B cell (primary cell): ENCODE results near the gene TMEM43. TPM values are rescaled to one million over a fixed set of nuclear protein-coding genes. Genes with fewer than 3 reads are reported as not detected.

Experiments used
- ATAC-seq: fragments of 200-7000 bp; cut with Tn5 transposase; one replicate; pipeline ENCODE4 v1.10.0; 2021; ENCODE audit warnings: low read depth, mild to moderate bottlenecking, moderate number of reproducible peaks, moderate library complexity
- CTCF ChIA-PET: fragments of 350-600 bp; sonication (Branson Sonifier 250); formaldehyde crosslinking; loops from one replicate; lab custom pipeline; 2021; ENCODE audit warnings: antibody characterized with exemption, inconsistent platforms; lab: Charles Lee
- POLR2A ChIA-PET: fragments of 350-600 bp; sonication (Branson Sonifier 250); formaldehyde crosslinking; loops from one replicate; lab custom pipeline; 2021; ENCODE audit warnings: antibody characterized with exemption; lab: Charles Lee
- DNase-seq: peaks from one replicate; pipeline ENCODE4 v3.0.0; 2013
- H2AFZ ChIP-seq: 2 replicates; pipeline ENCODE4 v1.6.1; 2012; ENCODE audit warnings: mild to moderate bottlenecking, low read depth, low read length; ENCODE audit not compliant: insufficient read depth, poor library complexity, severe bottlenecking
- H3K27ac ChIP-seq, 2 donors: 1 replicate in 1 of 2; 2 replicates in 1 of 2; pipeline ENCODE4 v1.5.1; 2012 to 2013; ENCODE audit warnings: low read length in 2 of 2, mild to moderate bottlenecking in 2 of 2, moderate library complexity in 1 of 2
- H3K27me3 ChIP-seq, 4 experiments: fragments of 200-600 bp in 1 of 4; sonication (generic) in 1 of 4; replicated peaks in 1 of 4; 1 replicate in 2 of 4; 2 replicates in 2 of 4; pipeline versions ENCODE4 v1.6.1 to v1.7.0; 2013 to 2016; ENCODE audit warnings: low read length in 3 of 4, mild to moderate bottlenecking in 2 of 4, mixed read lengths in 1 of 4, moderate library complexity in 1 of 4; ENCODE audit not compliant: insufficient read depth in 4 of 4, control insufficient read depth in 3 of 4; ENCODE audit errors: control extremely low read depth in 1 of 4
- H3K36me3 ChIP-seq, 2 experiments: replicated peaks in 1 of 2; 1 replicate in 1 of 2; 2 replicates in 1 of 2; pipeline versions ENCODE4 v1.6.1 to v1.7.1; 2013; ENCODE audit warnings: low read length in 1 of 2; ENCODE audit not compliant: insufficient read depth in 2 of 2, control insufficient read depth in 1 of 2; ENCODE audit errors: control extremely low read depth in 1 of 2, extremely low read depth in 1 of 2
- H3K4me1 ChIP-seq, 2 donors: fragments of 200-600 bp in 1 of 2; sonication (generic) in 1 of 2; 1 replicate in 1 of 2; 2 replicates in 1 of 2; pipeline versions ENCODE4 v1.5.1 to v1.6.1; 2013 to 2017; ENCODE audit warnings: low read length in 2 of 2; ENCODE audit not compliant: control insufficient read depth in 2 of 2, insufficient read depth in 2 of 2
- H3K4me2 ChIP-seq: replicated peaks from 2 replicates; pipeline ENCODE3; 2012; ENCODE audit warnings: mild to moderate bottlenecking, low read depth, low read length; ENCODE audit not compliant: poor library complexity, severe bottlenecking
- H3K4me3 ChIP-seq, 5 experiments: fragments of 200-600 bp in 1 of 5; sonication (generic) in 1 of 5; 1 replicate in 3 of 5; 2 replicates in 2 of 5; pipeline versions ENCODE4 v1.5.1 to v1.7.0; 2011 to 2016; ENCODE audit warnings: low read length in 4 of 5, mild to moderate bottlenecking in 4 of 5, low read depth in 2 of 5, control low read depth in 1 of 5, moderate library complexity in 1 of 5; ENCODE audit not compliant: insufficient read depth in 1 of 5; ENCODE audit errors: control extremely low read depth in 1 of 5, extremely low read depth in 1 of 5
- H3K79me2 ChIP-seq: fragments of 200-600 bp; sonication (generic); one replicate; pipeline ENCODE4 v1.6.0; 2016; ENCODE audit warnings: low read length; ENCODE audit not compliant: control insufficient read depth, insufficient read depth
- H3K9ac ChIP-seq: fragments of 200-600 bp; sonication (generic); 2 replicates; pipeline ENCODE4 v1.6.1; 2017; ENCODE audit warnings: mild to moderate bottlenecking, low read length, moderate library complexity
- H3K9me3 ChIP-seq, 3 donors: one replicate each; pipeline versions ENCODE4 v1.6.1 to v1.7.1; 2013; ENCODE audit warnings: low read length in 2 of 3; ENCODE audit not compliant: control insufficient read depth in 2 of 3, insufficient read depth in 1 of 3; ENCODE audit errors: control extremely low read depth in 1 of 3
- H4K20me1 ChIP-seq: 2 replicates; pipeline ENCODE4 v1.6.0; 2012; ENCODE audit warnings: mild to moderate bottlenecking, low read length; ENCODE audit not compliant: insufficient read depth, control insufficient read depth, poor library complexity, severe bottlenecking
- H3K27ac Mint-ChIP-seq: one replicate; pipeline ENCODE4 v1.8.0; 2021; ENCODE audit warnings: mixed read lengths
- H3K27me3 Mint-ChIP-seq: one replicate; pipeline ENCODE4 v1.8.0; 2021; ENCODE audit warnings: mixed read lengths
- H3K4me1 Mint-ChIP-seq: one replicate; pipeline ENCODE4 v1.8.0; 2021; ENCODE audit warnings: mixed read lengths
- H3K4me3 Mint-ChIP-seq: one replicate; pipeline ENCODE4 v1.8.0; 2021; ENCODE audit warnings: mixed read lengths
- H3K9me3 Mint-ChIP-seq: one replicate; pipeline ENCODE4 v1.8.0; 2022; ENCODE audit warnings: mixed read lengths; ENCODE audit not compliant: insufficient read depth
- EZH2 ChIP-seq: IDR thresholded peaks from 2 replicates; pipeline ENCODE4 v1.6.1; 2012; ENCODE audit warnings: borderline replicate concordance, low read depth, mild to moderate bottlenecking, moderate library complexity, low read length; ENCODE audit not compliant: insufficient read depth, poor library complexity, severe bottlenecking
- WGBS: methylation state at CpG from one replicate; pipeline ENCODE4 v1.1.5; 2013; ENCODE audit warnings: missing lambda C conversion rate; ENCODE audit not compliant: insufficient coverage; 5-methylcytosine and 5-hydroxymethylcytosine counted together
- intact Hi-C: fragments of 100-400 bp; cut with micrococcal nuclease; formaldehyde crosslinking; loops from one replicate; pipeline ENCODE4 v1.10.0; 2022
- polyA plus RNA-seq: library from polyadenylated mRNA; depleted of rRNA; stranded (reverse); fragments of >200 nt; gene quantifications from 2 replicates; pipeline ENCODE4 v1.2.3, GENCODE V29; 2012
- total RNA-seq, 2 donors: library from RNA; stranded (reverse); fragments of 120-200 nt in 1 of 2; gene quantifications; 1 replicate in 1 of 2; 2 replicates in 1 of 2; pipeline versions ENCODE4 v1.2.3 to v1.2.4, GENCODE V29; 2013 to 2022
- TF ChIP-seq, protein P1 (sequence below): fragments of 200-600 bp; IDR thresholded peaks from one replicate; pipeline ENCODE4 v1.8.0; 2022; ENCODE audit warnings: antibody characterized with exemption, mild to moderate bottlenecking

The TMEM43 gene
- total and polyA plus RNA-seq, 2 donors (not counting 1 experiment from before 2014, with no cell fraction given), result 29.5 to 37.6 TPM

DNA sequence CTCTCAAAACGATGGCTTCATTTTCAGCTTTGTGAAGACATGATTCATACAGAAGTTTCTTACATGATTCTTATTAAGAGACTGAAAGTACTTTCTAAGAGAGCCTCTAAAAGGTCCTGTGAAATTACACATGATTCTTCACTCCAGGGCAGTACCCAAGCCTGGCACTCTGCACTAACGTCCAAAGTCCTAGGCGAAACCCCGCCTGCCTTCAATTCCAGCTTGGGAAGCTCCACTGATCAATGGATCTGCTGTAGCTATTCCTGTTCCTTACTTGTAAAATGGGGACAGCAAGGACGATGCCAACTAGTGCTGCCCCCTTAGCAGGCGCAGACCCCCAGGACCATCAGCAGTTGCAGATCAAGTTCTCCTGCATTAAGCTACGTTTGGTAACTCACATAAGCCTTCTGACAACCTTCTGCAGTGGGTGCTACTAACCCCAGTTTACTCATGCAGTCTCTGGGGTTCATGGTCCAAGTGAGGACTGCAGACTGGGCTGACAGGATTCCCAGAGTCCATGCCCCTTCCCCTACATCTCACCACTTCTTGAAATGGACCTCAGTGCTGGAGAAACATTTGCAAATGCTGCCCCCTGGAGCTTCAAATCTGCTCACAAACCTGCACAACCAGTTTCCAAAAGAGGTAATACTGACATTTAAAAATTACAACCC, 10.8 kb upstream of the TMEM43 start:
- intact Hi-C loops, result no loop called here
- no peak overlapping the region for H3K27ac ChIP-seq
- H3K36me3 ChIP-seq, result peaks cover 7 to 56% of the 10 kb centered on the region in 2 experiments
- no peaks in the 10 kb centered on the region for H3K9me3 ChIP-seq
- no peak overlapping the region for H3K4me2 ChIP-seq
- Mint-ChIP-seq H3K9me3 (no peaks in the 10 kb centered on the region), H3K27ac (no peak overlapping the region), H3K4me1 (no peaks in the 10 kb centered on the region), H3K4me3 (no peak overlapping the region), H3K27me3 (no peaks in the 10 kb centered on the region)
- 94% methylated on average over 6 of the region's 7 CpGs for WGBS
- CTCF ChIA-PET, result no interaction called here
- H3K9ac ChIP-seq, result no peak overlapping the region
- H3K27me3 ChIP-seq, result no peaks in the 10 kb centered on the region
- DNase-seq (no peak), ATAC-seq (no peak)
- peaks cover 4% of the 10 kb centered on the region for H3K79me2 ChIP-seq
- H3K4me1 ChIP-seq, result no peaks in the 10 kb centered on the region
- POLR2A ChIA-PET, result no interaction called here
- no peak for TF ChIP-seq EZH2
- TF ChIP-seq, protein P1, sequence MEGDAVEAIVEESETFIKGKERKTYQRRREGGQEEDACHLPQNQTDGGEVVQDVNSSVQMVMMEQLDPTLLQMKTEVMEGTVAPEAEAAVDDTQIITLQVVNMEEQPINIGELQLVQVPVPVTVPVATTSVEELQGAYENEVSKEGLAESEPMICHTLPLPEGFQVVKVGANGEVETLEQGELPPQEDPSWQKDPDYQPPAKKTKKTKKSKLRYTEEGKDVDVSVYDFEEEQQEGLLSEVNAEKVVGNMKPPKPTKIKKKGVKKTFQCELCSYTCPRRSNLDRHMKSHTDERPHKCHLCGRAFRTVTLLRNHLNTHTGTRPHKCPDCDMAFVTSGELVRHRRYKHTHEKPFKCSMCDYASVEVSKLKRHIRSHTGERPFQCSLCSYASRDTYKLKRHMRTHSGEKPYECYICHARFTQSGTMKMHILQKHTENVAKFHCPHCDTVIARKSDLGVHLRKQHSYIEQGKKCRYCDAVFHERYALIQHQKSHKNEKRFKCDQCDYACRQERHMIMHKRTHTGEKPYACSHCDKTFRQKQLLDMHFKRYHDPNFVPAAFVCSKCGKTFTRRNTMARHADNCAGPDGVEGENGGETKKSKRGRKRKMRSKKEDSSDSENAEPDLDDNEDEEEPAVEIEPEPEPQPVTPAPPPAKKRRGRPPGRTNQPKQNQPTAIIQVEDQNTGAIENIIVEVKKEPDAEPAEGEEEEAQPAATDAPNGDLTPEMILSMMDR, result no peak
- no peaks in the 10 kb centered on the region for H4K20me1 ChIP-seq
- H2AFZ ChIP-seq, result no peak overlapping the region
- H3K4me3 ChIP-seq, result no peak overlapping the region

DNA sequence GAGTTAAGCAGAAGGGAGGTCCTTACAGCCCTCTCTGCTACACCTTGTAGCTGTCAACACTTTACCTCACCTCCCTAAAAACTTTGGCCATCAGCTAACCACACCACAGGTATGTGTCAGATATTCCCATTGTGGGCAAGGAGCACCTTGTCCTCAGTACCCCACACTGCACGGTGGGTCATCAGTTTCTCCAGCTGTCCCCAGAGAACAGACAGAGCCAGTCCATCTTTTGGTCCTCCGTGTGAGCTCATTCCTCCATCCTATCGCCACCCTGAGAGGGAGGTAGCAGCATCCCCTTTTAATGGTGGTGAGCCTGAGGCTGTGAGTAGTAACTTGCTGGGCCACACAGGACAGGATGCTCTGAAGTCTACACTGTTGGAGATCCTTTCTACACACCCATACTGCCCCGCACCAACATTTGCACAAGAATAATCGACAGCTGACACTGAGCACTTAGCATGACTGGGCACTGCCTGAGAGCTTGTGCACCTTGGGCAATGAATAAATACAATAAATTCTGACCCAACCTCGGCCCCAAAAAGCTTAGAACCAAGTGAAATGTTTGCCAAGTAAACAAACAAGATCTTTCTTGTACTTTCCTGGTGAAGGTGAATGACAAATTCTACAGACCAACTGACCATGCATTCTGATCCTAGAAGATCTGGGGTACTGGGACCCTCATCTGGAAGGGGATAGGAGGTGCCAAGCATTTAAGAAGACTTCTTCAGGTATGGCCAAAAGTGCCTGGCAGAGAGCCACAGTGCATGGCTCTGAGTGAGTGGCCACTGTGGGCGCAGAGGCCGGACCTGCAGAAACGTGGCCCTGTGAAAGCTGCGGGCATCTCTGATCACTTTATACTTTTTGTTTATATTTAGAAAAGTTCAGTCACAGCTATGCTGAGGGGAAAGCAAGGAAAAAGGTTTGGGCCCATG, 7.1 kb upstream of the TMEM43 start:
- no peak overlapping the region for H3K27ac ChIP-seq
- peaks cover 7% of the 10 kb centered on the region for H3K4me1 Mint-ChIP-seq
- no peak for TF ChIP-seq EZH2
- TF ChIP-seq, protein P1, result no peak
- H3K27ac Mint-ChIP-seq, result no peak overlapping the region
- no peaks in the 10 kb centered on the region for H3K9me3 ChIP-seq
- H3K79me2 ChIP-seq, result peaks cover 29% of the 10 kb centered on the region
- H3K9ac ChIP-seq, result no peak overlapping the region
- ATAC-seq, result no peak
- no peak overlapping the region for H3K4me2 ChIP-seq
- H3K9me3 Mint-ChIP-seq, result no peaks in the 10 kb centered on the region
- H3K4me3 Mint-ChIP-seq, result no peak overlapping the region
- H3K36me3 ChIP-seq, result peaks cover 3 to 49% of the 10 kb centered on the region in 2 experiments
- 100% methylated on average over 5 of the region's 10 CpGs for WGBS
- CTCF ChIA-PET, result no interaction called here
- H3K27me3 Mint-ChIP-seq, result no peaks in the 10 kb centered on the region
- H4K20me1 ChIP-seq, result no peaks in the 10 kb centered on the region
- no peak overlapping the region for H2AFZ ChIP-seq
- POLR2A ChIA-PET, result no interaction called here
- H3K4me1 ChIP-seq, result no peaks in the 10 kb centered on the region
- intact Hi-C loops, result no loop called here
- no peak for DNase-seq
- no peaks in the 10 kb centered on the region for H3K27me3 ChIP-seq
- no peak overlapping the region for H3K4me3 ChIP-seq
